ENCODE data around the gene TMEM255B. TPM values are rescaled to one million over a fixed set of nuclear protein-coding genes. Genes with fewer than 3 reads are reported as not detected.
A peak's percentile ranks its signal among the peaks of the same experiment; 100 is the strongest.

TMEM255B gene
- total RNA-seq, 1 donor from 2014 or later, result 321 TPM

DNA sequence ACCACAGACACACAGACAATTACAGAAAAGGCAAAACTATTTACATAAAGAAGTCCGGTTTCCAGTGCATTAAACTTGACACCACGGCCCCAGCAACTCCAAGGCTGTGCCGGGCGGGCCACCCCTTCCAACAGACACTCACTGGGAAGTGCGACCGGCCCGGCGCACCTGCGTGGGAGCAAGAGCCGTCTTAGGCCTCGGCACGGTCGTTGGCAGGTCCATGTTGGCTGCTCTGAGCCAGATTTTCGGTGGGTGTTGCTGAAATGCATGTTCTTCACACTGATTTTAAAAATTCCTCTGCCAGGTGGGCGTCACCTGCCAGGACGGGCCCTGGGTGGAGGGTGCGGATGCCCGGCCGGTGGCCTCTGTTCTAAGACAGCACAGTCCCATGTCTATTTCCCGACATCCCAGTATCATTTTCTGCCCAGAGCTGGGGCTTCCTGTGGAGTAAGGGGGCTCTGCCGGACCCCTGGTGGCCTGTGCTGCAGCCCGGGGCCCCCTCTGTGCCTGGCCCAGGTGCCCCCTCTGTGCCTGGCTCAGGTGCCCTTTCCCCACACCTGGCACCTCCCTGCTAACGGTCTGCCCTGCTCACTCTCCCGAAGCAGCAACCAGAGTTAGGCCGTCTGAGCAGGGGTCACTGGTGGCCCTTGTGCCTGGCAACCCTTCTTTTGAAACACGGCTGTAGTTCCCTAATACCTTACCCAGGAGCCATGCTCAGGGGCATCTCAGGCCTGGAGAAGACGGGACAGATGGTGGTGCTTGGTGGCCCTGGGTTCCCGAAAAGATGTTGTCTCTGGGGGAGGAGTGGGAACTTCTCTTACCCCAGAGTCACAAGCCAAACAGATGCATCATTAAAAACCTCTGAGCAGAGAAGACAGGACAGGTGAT is 9.2 kb downstream of the TMEM255B start:
- Mint-ChIP-seq H3K4me3 (ENCODE audit: unreplicated experiment) (peak overlapping the region; percentile 73), H3K4me1 (ENCODE audit: unreplicated experiment) (peaks cover 38% of the 10 kb centered on the region), H3K27ac (ENCODE audit: unreplicated experiment) (peak overlapping the region; percentile 78), H3K36me3 (ENCODE audit: low read depth, unreplicated experiment) (peaks cover 69% of the 10 kb centered on the region), H3K9me3 (ENCODE audit: unreplicated experiment) (no peaks in the 10 kb centered on the region), H3K27me3 (ENCODE audit: unreplicated experiment) (peaks cover 26% of the 10 kb centered on the region)
- TF ChIP-seq CTCF (IDR thresholded peaks at IDR 0.05; ENCODE audit: unreplicated experiment), result no peak
- no peak for DNase-seq (ENCODE audit: low spot score)

GRCh38 chr13:113769106-113769505 is 10.1 kb downstream of the TMEM255B start:
- Mint-ChIP-seq H3K36me3 (ENCODE audit: low read depth, unreplicated experiment) (peaks cover 68% of the 10 kb centered on the region), H3K27me3 (ENCODE audit: unreplicated experiment) (peaks cover 23% of the 10 kb centered on the region), H3K4me3 (ENCODE audit: unreplicated experiment) (peak overlapping the region; percentile 35), H3K9me3 (ENCODE audit: unreplicated experiment) (no peaks in the 10 kb centered on the region), H3K27ac (ENCODE audit: unreplicated experiment) (no peak overlapping the region), H3K4me1 (ENCODE audit: unreplicated experiment) (peaks cover 33% of the 10 kb centered on the region)
- no peak for DNase-seq (ENCODE audit: low spot score)
- TF ChIP-seq CTCF (IDR thresholded peaks at IDR 0.05; ENCODE audit: unreplicated experiment), result no peak

- H3K27ac Mint-ChIP-seq (ENCODE audit: unreplicated experiment), result no peak overlapping the region
- H3K27me3 Mint-ChIP-seq (ENCODE audit: unreplicated experiment), result peaks cover 21% of the 10 kb centered on the region
- H3K4me3 Mint-ChIP-seq (ENCODE audit: unreplicated experiment), result peak overlapping the region; percentile 59
- no peaks in the 10 kb centered on the region for H3K9me3 Mint-ChIP-seq (ENCODE audit: unreplicated experiment)
- no peak for DNase-seq (ENCODE audit: low spot score)
- H3K4me1 Mint-ChIP-seq (ENCODE audit: unreplicated experiment), result peaks cover 28% of the 10 kb centered on the region
- TF ChIP-seq CTCF (IDR thresholded peaks at IDR 0.05; ENCODE audit: unreplicated experiment), result no peak
- peaks cover 64% of the 10 kb centered on the region for H3K36me3 Mint-ChIP-seq (ENCODE audit: low read depth, unreplicated experiment)
These were observed 10.9 kb downstream of the TMEM255B start for GRCh38 chr13:113769881-113770280.

DNA sequence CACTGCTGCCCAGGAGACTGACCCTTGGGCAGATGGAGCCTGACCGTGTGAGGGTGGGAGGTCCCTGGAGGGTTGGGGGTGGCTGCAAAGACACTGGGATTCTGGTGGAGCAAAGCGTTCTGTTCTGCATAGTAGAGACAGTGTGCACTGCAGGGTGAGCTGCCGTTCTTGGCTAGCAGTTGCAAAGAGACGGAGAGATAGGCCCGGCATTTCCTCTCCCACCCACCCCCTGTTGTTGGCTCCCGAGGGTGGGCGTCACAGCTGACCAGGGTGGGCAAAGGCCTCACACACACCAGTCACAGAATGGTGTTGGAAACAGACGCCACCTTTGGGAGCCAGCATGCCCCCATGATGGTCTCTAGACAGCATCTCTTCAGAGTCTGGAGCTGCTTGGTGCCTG is 11.4 kb downstream of the TMEM255B start:
- Mint-ChIP-seq H3K27ac (ENCODE audit: unreplicated experiment) (no peak overlapping the region), H3K27me3 (ENCODE audit: unreplicated experiment) (peaks cover 16% of the 10 kb centered on the region), H3K4me3 (ENCODE audit: unreplicated experiment) (peak overlapping the region; percentile 59), H3K36me3 (ENCODE audit: low read depth, unreplicated experiment) (peaks cover 59% of the 10 kb centered on the region), H3K9me3 (ENCODE audit: unreplicated experiment) (no peaks in the 10 kb centered on the region), H3K4me1 (ENCODE audit: unreplicated experiment) (peaks cover 23% of the 10 kb centered on the region)
- TF ChIP-seq CTCF (IDR thresholded peaks at IDR 0.05; ENCODE audit: unreplicated experiment), result no peak
- no peak for DNase-seq (ENCODE audit: low spot score)

- TF ChIP-seq CTCF (IDR thresholded peaks at IDR 0.05; ENCODE audit: unreplicated experiment), result no peak
- Mint-ChIP-seq H3K9me3 (ENCODE audit: unreplicated experiment) (no peaks in the 10 kb centered on the region), H3K27ac (ENCODE audit: unreplicated experiment) (no peak overlapping the region), H3K27me3 (ENCODE audit: unreplicated experiment) (peaks cover 12% of the 10 kb centered on the region), H3K4me3 (ENCODE audit: unreplicated experiment) (peak overlapping the region; percentile 84), H3K36me3 (ENCODE audit: low read depth, unreplicated experiment) (peaks cover 55% of the 10 kb centered on the region), H3K4me1 (ENCODE audit: unreplicated experiment) (peaks cover 18% of the 10 kb centered on the region)
- no peak for DNase-seq (ENCODE audit: low spot score)
These were observed 11.9 kb downstream of the TMEM255B start for GRCh38 chr13:113770937-113771336.
